T-helper 22 cell (primary cell): Measurements from ENCODE around the gene SLC41A3.
"Not testable (repeated sequence)": the region's sequence is repeated elsewhere in the genome, so short reads cannot be mapped to it uniquely, and the experiment has no call there.

ENCODE experiments used
- DNase-seq: peaks from one replicate; pipeline ENCODE4 v3.0.0-alpha.2; 2020; ENCODE audit warnings: low read depth

The SLC41A3 gene

DNA sequence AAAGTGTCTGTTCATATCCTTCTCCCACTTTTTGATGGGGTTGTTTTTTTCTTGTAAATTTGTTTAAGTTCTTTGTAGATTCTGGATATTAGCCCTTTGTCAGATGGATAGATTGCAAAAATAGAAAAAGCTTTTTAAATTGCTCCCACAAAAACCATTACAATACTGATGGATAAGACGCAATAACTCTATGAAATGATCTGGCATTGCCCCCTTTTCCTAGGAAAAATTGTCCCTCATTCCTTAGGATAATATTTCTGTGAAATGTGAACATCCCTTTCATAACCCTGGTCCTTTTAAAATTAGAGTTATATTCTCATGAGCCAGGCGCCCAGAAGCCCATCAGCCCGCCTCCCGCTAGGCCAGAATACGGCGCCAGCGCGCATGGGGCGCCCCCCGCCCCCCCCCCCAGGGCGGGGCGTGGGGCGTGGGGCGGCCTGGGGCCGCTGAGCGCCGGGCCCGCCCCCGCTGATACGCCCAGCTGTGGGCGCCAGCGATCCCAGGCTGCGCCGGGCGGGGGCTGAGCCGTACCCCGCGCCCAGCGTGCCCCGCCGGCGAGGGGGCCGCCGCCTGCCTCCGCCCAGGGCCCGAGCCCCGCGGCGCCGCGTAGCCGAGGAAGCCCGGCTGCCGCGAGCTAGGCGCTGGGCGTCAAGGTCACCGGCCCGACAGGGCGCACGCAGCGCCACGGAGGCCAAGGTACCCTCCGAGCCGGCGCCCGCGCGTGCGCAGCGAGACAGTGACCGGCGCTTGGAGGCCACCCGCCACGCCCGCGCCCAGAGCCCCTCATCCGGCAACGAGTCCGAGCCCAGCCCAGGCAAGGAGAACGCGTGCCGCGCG is 126.0 kb downstream of the SLC41A3 start:
- DNase-seq, result no peak

GRCh38 chr3:125957020-125957419 is 126.9 kb downstream of the SLC41A3 start:
- not testable (repeated sequence) for DNase-seq
